HG03108 (cell line): ENCODE measurements around the gene MTFMT.
A peak's percentile ranks its signal among the peaks of the same experiment; 100 is the strongest.

Source experiments
- ATAC-seq: cut with Tn5 transposase; IDR thresholded peaks from one replicate; pipeline ENCODE4 v1.9.1; 2021; ENCODE audit warnings: moderate library complexity; ENCODE audit not compliant: unreplicated experiment

MTFMT gene

DNA sequence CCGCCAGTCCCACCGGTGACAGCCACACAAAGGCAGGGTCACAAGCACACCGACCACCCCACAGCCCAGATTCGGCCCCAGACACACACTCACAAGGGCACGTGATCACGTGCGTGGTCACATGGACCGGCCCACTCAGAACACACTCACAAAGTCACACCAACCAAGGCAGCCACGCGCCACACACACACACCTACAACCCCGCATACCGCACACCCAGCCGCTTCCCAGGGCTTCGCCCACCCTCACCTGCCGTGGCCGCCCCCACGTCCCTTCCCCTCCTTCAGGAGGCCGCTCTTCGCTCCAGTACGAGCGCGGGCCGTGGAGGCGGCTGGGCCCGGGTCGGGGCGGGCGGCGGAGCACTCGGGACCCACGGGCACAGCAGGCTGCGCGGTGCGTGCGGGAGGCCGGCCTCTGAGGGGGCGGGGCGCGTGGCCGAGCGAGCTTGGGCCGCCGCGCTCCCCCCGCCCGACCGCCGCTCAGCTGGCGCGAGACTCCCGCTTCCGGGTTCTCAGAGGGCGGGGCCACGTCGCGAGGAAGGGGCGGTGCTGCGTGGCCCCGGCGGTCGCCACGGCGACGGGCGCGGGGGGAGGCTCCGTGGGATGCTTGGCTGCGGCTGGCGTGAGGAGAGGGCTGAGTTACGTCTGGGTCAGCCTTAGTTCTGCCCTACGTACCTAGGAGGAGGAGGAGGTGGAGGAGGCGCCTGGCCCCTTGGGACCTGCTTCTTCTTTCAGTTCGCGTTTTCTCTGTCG is 39.8 kb downstream of the MTFMT start, which contains the start of gene SPG21:
TSS of gene SPG21 (minus strand) at position 499 of the 752 bp plus-strand sequence. CDS start 6,345 bp downstream, outside the sequence.
- peak; percentile 93 for ATAC-seq

- no peak for ATAC-seq
Observed at GRCh38 chr15:64987136-64987535, 42.3 kb downstream of the MTFMT start.

- ATAC-seq: no peak
Observed at GRCh38 chr15:64985366-64986033, 43.9 kb downstream of the MTFMT start.

DNA sequence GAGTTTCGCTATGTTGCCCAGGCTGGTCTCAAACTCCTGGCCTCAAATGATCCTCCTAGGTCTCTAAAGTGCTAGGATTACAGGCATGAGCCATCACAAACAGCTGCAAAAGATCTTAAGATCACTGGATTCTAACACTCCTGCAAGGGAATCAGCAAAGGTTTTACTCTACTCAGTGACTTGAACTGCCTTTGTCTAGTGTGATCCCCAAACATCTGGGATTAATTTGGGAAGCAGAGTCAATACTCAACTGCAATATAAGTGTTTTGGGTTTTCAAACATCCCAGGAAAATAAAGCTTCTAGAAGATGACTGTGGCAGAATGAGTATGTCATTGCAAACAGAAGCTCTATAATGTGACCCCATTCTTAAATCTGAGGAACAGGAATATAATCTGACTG is 47.0 kb downstream of the MTFMT start:
- no peak for ATAC-seq

DNA sequence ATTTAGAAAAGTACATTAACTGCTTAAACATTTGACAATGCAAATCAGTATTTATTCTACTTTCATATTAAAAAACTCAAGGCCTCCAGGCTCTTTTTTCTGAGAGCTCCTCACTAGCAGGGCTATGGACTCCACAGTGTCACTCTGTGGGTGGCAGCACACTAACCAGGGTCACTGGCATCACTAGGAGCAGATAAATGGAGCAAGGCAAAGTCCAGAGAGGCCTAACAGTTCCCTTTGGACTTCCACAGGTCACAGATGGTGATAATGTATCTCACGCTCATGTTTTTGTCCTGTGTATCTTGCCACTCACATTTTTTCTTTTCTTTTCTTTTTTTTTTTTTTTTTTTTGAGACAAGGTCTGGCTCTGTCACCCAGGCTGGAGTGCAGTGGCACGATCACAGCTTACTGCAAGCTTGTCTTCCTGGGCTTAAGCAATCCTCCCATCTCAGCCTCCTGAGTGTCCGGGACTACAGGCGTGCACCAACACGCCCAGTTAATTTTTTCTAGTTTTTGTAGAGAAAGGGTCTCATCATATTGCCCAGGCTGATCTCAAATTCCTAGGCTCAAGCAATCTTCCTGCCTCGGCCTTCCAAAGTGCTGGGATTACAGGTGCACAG is 47.5 kb downstream of the MTFMT start:
- no peak for ATAC-seq

- no peak for ATAC-seq
Observed at GRCh38 chr15:64979252-64979710, 50.2 kb downstream of the MTFMT start.

DNA sequence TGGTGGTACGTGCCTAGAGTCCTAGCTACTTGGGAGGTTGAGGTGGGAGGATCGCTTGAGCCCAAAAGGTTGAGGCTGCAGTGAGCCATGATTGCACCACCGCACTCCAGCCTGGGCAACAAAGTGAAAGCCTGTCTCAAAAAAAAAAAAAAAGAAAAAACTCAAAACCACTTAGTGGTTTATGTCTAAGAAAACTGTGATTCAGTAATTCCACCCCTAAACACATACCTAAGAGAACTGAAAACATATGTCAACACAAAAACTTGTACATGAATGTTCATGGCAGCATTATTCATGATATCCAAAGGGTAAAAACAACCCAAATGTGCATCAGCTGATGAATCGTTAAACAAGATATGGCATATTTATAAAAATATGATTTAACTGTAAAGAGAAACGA is 54.0 kb downstream of the MTFMT start:
- no peak for ATAC-seq

DNA sequence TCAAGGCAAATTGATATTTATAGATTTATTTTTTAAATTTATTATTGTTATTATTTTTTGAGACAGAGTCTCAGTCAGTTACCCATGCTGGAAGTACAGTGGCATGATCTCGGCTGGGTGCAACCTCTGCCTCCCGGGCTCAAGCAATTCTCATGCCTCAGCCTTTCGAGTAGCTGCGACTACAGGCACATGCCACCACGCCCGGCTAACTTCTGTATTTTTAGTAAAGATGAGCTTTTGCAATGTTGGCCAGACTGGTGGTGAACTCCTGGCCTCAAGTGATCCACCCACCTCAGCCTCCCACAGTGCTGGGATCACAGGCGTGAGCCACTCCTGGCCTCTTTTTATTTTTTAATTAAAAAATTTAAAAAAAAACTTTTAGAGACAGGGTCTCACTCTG is 58.7 kb downstream of the MTFMT start:
- ATAC-seq: no peak

DNA sequence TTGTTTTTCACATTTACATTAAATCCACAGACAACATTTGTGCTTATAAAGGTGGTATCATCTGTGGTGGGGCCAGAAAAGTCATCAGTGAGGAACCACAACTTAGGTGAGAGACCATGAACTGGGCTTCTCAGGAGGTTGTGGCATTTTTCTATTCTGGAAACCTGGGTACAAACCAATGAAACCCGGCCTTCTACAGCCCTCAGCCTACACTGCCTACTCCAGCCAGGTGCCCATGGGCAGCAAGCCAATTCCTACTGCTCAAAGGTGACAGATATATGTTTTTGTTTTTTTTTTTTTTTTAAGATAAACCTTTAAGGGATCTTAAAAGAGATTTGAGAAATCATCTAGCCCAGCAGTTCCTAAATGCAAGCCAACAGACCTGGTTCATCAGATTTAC is 60.0 kb downstream of the MTFMT start:
- ATAC-seq: no peak

GRCh38 chr15:64961013-64961412 is 68.4 kb downstream of the MTFMT start:
- ATAC-seq: no peak

- no peak for ATAC-seq
Observed at GRCh38 chr15:64960153-64960552, 69.3 kb downstream of the MTFMT start.

GRCh38 chr15:64959128-64959527 is 70.3 kb downstream of the MTFMT start:
- no peak for ATAC-seq

- no peak for ATAC-seq
Observed at GRCh38 chr15:64954395-64954794, 75.0 kb downstream of the MTFMT start.

- no peak for ATAC-seq
Observed at GRCh38 chr15:64951777-64952418, 77.5 kb downstream of the MTFMT start.
